Measurements from ENCODE around the gene FBXO21.

DNA sequence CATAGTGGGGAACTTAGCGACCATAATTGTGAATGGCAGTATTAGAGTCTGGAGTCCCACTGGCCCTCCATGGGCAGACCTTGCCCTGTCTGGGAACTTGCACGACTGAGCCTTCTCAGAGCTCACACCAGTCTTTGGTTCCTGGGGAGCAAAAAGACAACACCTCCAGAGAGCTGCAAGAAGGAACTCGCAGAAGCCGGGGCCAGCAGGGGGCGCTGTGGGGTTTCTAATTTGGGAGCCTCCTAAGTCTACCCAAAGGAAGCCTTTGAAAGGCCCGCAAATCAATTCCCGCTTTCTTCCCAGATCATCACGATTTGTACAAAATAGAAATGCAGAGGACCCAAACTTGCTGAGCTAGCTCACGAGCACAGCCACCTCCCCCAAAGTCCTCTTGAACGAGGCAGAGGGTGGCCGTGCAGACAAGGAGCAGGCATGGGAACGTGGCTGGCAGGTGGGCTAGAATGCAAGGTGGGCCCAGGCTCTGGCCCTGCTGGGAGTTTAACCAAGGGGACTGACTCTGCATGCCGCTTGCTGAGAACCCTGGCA is 46.3 kb upstream of the FBXO21 start:
- TF ChIP-seq, protein P1, sequence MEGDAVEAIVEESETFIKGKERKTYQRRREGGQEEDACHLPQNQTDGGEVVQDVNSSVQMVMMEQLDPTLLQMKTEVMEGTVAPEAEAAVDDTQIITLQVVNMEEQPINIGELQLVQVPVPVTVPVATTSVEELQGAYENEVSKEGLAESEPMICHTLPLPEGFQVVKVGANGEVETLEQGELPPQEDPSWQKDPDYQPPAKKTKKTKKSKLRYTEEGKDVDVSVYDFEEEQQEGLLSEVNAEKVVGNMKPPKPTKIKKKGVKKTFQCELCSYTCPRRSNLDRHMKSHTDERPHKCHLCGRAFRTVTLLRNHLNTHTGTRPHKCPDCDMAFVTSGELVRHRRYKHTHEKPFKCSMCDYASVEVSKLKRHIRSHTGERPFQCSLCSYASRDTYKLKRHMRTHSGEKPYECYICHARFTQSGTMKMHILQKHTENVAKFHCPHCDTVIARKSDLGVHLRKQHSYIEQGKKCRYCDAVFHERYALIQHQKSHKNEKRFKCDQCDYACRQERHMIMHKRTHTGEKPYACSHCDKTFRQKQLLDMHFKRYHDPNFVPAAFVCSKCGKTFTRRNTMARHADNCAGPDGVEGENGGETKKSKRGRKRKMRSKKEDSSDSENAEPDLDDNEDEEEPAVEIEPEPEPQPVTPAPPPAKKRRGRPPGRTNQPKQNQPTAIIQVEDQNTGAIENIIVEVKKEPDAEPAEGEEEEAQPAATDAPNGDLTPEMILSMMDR (IDR thresholded peaks at IDR 0.05), result peak; percentile 34 to 81 (median 68)
- TF ChIP-seq POLR2A (IDR thresholded peaks at IDR 0.05), result no peak
